Uterine smooth muscle cell (primary cell): ENCODE data around the gene MRPL19. TPM values are rescaled to one million over a fixed set of nuclear protein-coding genes. Genes with fewer than 3 reads are reported as not detected.

Experiments
- total RNA-seq: library from RNA; depleted of rRNA; stranded (reverse); fragments of >200 nt; gene quantifications from 2 replicates; pipeline ENCODE4 v1.2.3, GENCODE V29; 2014

Gene MRPL19
- 40.6 and 54.5 TPM in 2 replicates for total RNA-seq

GRCh38 chr2:75646583-75647425 is at the start of gene MRPL19:
Gene MRPL19, plus strand, starts transcription at chr2:75646783. Its CDS starts 25 bp downstream, at chr2:75646808.

GRCh38 chr2:75710577-75711253 is 64.1 kb downstream of the MRPL19 start, which contains the start of gene GCFC2:
Gene GCFC2, minus strand, starts transcription at chr2:75710915. Its CDS starts 60 bp downstream, at chr2:75710855.

Other genes with a start within 250 kb of the MRPL19 start
- 35.9 and 46.4 TPM in 2 replicates for gene EVA1A, start 85.8 kb upstream of the MRPL19 start, total RNA-seq
- gene GCFC2, start 64.1 kb downstream of the MRPL19 start, total RNA-seq = 11.4 and 17.0 TPM in 2 replicates